Activated CD4-positive, alpha-beta T cell treated with anti-CD3 and anti-CD28 coated beads, Interleukin-2, amount 50 U/mL, for 1 hour (primary cell): ENCODE measurements around the gene SLC22A5.
A peak's percentile ranks its signal among the peaks of the same experiment; 100 is the strongest.
"Not testable (repeated sequence)": the region's sequence is repeated elsewhere in the genome, so short reads cannot be mapped to it uniquely, and the experiment has no call there.

Source experiments
- DNase-seq: peaks from one replicate; pipeline ENCODE4 v3.0.0-alpha.2; 2020

SLC22A5 gene

GRCh38 chr5:132388244-132389050, 18.9 kb downstream of the SLC22A5 start:
- no peak for DNase-seq

- DNase-seq, result no peak
These were observed 19.5 kb downstream of the SLC22A5 start for GRCh38 chr5:132389051-132389331.

DNA sequence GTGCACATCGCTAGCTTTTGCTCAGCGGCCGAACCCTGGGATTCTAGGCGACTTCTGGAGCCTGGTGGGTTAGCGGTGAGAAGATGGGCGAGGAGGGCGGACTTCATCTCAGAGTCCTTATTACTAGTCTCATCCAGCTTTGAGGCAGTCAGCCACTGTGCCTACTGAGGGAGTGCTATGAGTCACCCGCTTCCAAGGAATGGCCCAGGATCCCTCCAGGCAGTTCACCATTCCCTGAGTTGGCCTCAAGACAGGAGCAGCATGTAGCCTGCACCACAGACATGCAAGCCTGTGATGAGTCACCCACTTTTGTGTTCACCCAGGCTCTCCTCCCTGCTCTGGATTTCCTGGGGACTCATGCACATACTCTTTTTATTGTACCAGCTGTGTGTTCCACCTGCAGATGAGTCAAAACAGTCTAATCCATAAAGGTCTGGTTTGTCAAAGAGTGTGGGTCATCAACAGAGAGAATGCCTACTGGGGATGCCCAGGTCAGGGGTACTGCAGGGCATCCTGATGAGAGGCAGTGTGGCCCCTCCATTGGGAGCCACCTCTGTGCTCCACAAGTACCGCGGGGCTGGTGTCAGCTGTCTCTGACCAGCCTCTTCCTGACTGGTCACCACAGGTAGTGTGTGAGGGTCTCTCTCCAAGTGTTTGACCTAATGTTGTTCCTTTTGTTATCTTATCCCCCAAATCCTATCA, 20.2 kb downstream of the SLC22A5 start:
- DNase-seq, result no peak

GRCh38 chr5:132391247-132391646, 21.7 kb downstream of the SLC22A5 start:
- DNase-seq, result no peak

DNA sequence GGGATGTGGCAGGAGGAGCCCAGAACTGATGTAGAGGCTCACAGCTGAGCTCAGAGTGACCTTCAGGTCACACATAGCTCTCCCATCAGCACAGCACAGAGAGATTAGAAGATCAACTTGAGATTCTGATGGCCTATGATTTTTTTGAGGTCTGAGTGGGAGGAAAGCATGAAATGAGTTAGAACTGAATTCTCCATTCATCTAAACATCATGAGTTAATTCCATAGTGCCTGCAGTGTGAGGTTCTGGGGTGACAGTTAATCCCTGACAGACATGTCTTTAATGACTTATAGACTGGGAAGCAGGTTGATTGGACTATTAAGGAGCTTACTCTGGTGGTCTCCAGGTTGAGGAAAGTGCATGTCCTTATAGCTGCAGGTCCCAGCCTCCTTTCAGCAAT, 22.4 kb downstream of the SLC22A5 start:
- DNase-seq, result no peak

DNA sequence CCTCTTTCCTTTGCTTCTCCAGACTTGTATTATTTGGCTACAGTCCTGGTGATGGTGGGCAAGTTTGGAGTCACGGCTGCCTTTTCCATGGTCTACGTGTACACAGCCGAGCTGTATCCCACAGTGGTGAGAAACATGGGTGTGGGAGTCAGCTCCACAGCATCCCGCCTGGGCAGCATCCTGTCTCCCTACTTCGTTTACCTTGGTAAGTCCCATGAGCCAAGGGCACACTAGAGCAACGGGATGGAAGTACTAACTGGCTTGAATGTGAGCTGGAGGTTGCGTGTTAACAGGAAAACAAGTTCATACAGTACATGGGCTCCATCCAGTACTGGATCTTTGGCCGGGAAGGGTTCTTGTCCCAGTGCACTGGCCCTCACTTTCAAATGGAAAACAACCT, 22.9 kb downstream of the SLC22A5 start:
- DNase-seq, result no peak

DNA sequence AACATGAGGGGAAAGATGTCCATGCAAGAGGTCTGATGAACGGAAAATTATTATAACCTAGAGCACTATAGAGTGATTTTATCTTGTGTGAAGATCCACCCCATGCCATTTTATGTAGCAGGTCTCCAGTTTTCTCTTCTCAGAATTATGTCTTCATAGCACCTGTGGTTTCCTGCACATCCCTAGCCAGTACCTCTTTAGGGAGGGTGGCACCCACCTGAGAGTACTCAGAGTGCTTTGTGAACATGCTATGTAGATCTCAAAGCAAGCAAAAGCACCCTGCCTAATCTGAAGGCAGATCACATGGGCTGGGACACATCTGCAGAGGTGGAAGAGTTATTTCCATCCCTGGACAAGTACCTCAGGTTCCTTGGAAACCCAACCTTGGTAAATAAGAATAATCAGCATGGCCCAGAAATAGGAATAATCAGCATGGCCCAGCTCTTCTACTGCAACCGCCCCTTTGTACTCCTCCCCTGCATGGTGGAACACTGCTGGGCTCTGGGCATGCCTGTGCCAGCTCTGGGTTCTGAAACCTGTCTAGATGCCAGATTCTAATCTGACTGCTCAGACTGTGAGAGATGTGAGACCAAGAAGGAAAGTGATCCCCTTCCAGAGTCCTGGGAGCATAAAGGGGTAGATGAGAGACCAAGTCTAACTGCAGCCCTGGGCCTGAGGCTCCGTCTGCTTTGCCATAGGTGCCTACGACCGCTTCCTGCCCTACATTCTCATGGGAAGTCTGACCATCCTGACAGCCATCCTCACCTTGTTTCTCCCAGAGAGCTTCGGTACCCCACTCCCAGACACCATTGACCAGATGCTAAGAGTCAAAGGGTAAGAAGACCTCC, 23.7 kb downstream of the SLC22A5 start:
- DNase-seq, result no peak

- DNase-seq, result no peak
These were observed 25.3 kb downstream of the SLC22A5 start for GRCh38 chr5:132394667-132395259.

DNA sequence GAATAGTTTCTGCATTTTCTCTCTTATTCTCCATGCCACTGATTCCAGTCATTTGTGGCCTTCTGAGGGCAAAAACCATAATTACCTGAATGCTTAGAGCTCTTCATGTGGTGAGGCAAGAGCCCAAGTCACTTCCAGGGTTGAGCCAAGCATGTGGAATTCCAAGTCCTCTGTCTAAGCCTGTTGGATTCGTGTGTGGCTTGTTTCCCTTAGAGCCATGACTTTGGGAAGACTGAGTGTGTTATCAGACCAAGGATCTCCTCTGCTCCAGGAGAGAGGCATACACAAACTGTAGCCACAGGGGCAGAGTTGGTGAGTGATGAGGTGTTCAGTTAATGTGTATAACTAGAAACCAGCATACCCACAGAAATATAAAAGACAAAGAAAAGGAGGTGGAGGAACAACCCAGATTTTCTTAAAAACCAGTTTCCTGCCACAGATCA, 27.1 kb downstream of the SLC22A5 start:
- DNase-seq, result no peak

- no peak for DNase-seq
These were observed 27.7 kb downstream of the SLC22A5 start for GRCh38 chr5:132397224-132397623.

DNA sequence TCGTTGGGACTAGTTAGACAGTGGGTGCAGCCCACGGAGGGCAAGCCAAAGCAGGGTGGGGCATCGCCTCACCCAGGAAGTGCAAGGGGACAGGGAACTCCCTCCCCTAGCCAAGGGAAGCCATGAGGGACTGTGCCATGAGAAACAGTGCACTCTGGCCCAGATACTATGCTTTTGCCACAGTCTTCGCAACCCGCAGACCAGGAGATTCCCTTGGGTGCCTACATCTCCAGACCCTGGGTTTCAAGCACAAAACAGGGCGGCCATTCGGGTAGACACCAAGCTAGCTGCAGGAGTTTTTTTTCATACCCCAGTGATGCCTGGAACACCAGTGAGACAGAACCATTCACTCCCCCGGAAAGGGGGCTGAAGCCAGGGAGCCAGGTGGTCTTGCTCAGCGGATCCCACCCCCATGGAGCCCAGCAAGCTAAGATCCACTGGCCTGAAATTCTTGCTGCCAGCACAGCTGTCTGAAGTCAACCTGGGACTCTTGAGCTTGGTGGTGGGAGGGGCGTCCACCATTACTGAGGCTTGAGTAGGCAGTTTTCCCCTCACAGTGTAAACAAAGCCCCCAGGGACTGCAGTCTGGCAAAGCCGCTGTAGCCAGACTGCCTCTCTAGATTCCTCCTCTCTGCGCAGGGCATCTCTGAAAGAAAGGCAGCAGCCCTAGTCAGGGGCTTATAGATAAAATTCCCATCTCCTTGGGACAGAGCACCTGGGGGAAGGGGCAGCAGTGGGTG, 28.6 kb downstream of the SLC22A5 start:
- DNase-seq, result not testable (repeated sequence)

GRCh38 chr5:132404041-132404440, 34.5 kb downstream of the SLC22A5 start:
- not testable (repeated sequence) for DNase-seq

- DNase-seq, result no peak
These were observed 36.1 kb downstream of the SLC22A5 start for GRCh38 chr5:132405646-132406045.

DNA sequence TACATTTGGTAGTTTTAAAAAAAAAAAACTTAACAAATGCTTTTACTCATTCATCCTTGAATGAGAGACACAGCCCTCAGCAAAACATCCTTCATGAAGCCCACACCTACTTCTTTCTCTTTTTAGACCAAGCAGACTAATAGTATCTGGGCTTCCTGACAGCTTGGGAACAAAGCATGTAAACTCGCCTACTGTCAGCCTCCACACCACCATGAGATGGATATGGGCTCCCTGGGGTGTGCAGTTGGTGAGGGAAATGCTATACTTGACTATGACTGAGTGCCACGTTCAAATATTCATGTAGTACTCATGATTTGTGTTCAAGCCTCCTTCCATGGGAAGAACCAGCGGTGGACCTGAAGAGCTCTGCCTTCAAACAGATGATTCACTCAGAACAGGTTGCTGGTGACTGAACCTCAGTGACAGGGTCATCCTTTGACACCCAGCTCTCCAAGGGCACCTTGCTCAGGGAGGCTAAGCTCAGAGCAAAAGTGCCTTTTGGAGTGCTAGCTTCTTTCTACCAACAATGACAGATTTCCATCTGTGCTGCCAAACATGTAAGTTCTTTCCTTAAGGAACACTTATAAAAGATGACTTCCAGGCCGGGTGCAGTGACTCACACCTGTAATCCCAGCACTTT, 36.8 kb downstream of the SLC22A5 start:
- no peak for DNase-seq

- no peak for DNase-seq
These were observed 38.5 kb downstream of the SLC22A5 start for GRCh38 chr5:132407970-132408369.

DNA sequence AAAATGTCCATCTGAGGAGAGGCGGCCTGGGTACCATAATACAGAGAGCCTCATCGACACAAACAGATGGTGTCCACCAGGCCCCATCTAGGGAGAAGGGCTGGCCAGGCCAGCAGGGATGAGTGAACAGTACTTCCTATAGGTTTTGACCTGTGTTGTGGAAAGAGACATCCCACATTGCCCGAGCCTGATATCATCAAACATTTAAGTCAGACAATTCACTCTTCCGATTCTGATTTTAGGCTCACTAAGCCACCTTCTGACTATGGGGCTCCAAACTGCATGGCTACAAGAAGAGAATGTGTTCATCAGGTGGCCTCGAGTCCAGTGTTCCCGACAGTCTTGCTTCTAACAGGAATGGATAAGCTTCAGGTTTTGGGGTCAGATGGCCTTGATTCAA, 38.9 kb downstream of the SLC22A5 start:
- no peak for DNase-seq

GRCh38 chr5:132408965-132409364, 39.5 kb downstream of the SLC22A5 start:
- DNase-seq, result no peak

DNA sequence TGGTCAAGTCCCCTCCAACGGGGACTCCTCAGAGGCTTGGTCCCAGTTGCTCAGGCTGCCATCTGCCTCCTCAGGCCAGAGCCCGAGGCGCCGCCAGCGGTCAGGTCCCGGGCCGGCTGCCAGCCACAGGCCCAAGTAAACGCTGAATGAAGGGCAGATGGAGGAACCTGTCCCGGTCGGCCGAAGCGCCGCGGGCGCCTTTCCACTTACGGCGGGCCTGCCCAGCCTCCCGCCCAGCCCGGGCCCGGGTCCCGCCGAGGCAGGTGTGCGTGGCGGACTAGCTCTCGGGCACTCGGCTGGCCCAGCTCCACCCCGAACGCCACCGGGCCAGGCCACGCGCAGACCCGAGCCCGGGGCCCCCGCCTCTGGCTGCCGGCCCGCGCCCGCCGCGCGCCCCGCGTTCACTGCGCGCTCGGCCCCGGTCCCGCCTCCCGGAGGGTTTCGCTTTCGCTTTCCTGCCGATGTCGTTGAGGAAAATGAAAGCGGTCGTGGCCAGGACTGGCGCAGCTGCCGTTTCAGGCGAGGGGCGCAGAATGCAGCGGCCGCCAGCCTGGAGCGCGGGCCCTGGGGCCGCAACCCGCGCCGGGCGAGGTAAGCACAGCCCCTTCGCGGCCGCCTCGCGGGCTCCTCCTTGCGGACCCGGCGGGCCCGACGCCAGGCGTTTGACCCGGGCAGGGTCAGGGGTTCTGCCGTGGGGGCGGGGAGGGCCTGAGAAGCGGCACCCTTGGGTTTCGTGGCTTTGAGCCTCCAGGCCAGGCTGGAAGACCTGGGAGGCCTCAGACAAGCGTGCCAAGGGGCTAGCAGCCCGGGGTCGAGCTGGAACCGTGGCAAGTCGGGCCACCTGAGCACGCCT, 41.2 kb downstream of the SLC22A5 start:
- DNase-seq, result peak; percentile 78

GRCh38 chr5:132411304-132412013, 41.9 kb downstream of the SLC22A5 start:
- DNase-seq, result peak; percentile 29

DNA sequence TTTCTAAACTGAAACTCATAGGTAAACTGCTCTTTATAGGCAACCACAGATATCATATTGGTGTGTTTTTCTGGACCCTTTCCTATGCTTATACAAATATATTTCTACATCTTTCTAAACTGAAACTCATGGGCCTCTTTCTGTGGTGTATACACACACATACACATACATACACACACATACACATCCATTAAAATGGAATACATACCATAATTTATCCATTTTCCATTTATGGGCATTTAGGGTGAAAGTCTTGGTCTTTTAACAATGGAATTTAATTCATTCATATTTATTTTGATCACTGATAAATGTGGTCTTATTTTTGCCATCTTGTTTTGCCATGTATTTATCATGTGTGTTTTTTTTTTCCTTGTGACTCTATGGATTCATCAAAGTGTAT, 44.1 kb downstream of the SLC22A5 start:
- DNase-seq, result no peak
